ENCODE results near the gene RLN3.
A peak's percentile ranks its signal among the peaks of the same experiment; 100 is the strongest.

- no peak for TF ChIP-seq POLR2A (IDR thresholded peaks at IDR 0.05; ENCODE audit: extremely low read depth, insufficient read length)
- TF ChIP-seq CTCF (IDR thresholded peaks at IDR 0.05; ENCODE audit: low read depth, low read length) = peak; percentile 71
These were observed 4.3 kb upstream of the RLN3 start for GRCh38 chr19:14023404-14024235.

Measured in NB4 (cell line).